Smooth muscle cell of the umbilical artery (primary cell): ENCODE data around the gene PSAP. TPM values are rescaled to one million over a fixed set of nuclear protein-coding genes. Genes with fewer than 3 reads are reported as not detected.

Source experiments
- total RNA-seq: library from RNA; depleted of rRNA; stranded (reverse); fragments of >200 nt; gene quantifications from 2 replicates; pipeline ENCODE4 v1.2.3, GENCODE V29; 2014

PSAP gene
- total RNA-seq = 1,204 and 1,466 TPM in 2 replicates

GRCh38 chr10:71850743-71851464, at the start of gene PSAP:
TSS of gene PSAP (minus strand) at chr10:71851251. CDS start at chr10:71851221, 30 bp downstream.

GRCh38 chr10:71773221-71773971, 77.7 kb downstream of the PSAP start, which contains the start of gene VSIR:
TSS of gene VSIR (minus strand) at chr10:71773520. CDS start at chr10:71773439, 81 bp downstream.

Other genes starting within 250 kb of the PSAP start
- not detected in 2 replicates for gene C10orf105, start 131.5 kb downstream of the PSAP start, total RNA-seq
- gene VSIR, start 77.7 kb downstream of the PSAP start, total RNA-seq = 8.0 and 17.7 TPM in 2 replicates
- 13.1 and 35.0 TPM in 2 replicates for gene CHST3, start 113.1 kb upstream of the PSAP start, total RNA-seq
- gene SPOCK2, start 237.3 kb upstream of the PSAP start, total RNA-seq = under 0.01 and 0.23 TPM in 2 replicates